ENCODE data around the gene GPR107.

Gene GPR107

GRCh38 chr9:130117816-130118632 lies 64.3 kb downstream of the GPR107 start:
- H3K4me2 ChIP-seq, result no peak overlapping the region
- no peak overlapping the region for H2AFZ ChIP-seq (ENCODE audit: low read depth)
- no peaks in the 10 kb centered on the region for H3K36me3 ChIP-seq (ENCODE audit: insufficient read depth)
- H4K20me1 ChIP-seq (ENCODE audit: insufficient read depth), result no peaks in the 10 kb centered on the region
- no peak overlapping the region for H3K27ac ChIP-seq
- no peaks in the 10 kb centered on the region for H3K27me3 ChIP-seq (ENCODE audit: insufficient read depth, low read depth)
- H3K79me2 ChIP-seq (ENCODE audit: insufficient read depth, low read depth), result no peaks in the 10 kb centered on the region
- no peak overlapping the region for H3K4me3 ChIP-seq (IDR thresholded peaks at IDR 0.05; ENCODE audit: insufficient read depth, low read depth, low read length)
- no peaks in the 10 kb centered on the region for H3K4me1 ChIP-seq (ENCODE audit: low read depth, poor library complexity, severe bottlenecking)
- no peak for TF ChIP-seq CTCF (conservative IDR thresholded peaks at IDR 0.05; ENCODE audit: low read depth, low read length)
- H3K9ac ChIP-seq, result no peak overlapping the region

DNA sequence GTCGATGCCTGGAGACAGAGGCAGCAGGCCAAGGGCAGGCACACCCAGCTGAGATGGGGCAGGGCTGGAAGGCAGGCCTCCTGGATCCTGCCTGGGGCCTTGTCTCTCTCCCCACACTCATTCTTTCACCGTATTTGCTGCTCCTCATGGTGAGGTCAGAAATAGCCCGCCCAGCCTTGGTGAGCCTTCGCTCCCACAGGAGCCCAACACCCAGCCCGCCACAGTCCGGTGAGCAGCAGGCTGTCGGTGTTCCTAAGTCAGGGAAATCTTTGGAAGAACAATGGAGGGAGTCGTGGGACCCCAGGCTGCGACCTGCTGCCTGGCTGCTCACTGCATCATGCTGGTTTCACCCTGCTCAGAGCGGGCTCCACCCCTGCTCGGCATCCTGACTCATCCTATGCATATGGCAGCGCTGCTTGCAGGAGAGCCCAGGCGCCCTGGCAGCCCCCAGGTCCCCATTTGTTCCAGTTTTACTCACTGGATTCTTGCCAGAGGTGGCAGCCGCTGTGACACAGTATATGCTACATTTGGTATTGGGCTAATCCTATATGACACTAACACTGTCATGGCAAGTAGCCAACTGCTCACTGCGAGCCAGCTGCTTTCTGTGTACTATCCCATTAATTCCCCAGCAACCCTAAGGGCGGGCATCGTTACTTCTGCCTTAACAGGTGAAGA lies 65.3 kb downstream of the GPR107 start:
- no peaks in the 10 kb centered on the region for H3K4me1 ChIP-seq (ENCODE audit: low read depth, poor library complexity, severe bottlenecking)
- no peaks in the 10 kb centered on the region for H3K79me2 ChIP-seq (ENCODE audit: insufficient read depth, low read depth)
- H3K4me2 ChIP-seq, result no peak overlapping the region
- H3K9ac ChIP-seq, result no peak overlapping the region
- no peak for TF ChIP-seq CTCF (conservative IDR thresholded peaks at IDR 0.05; ENCODE audit: low read depth, low read length)
- H4K20me1 ChIP-seq (ENCODE audit: insufficient read depth), result no peaks in the 10 kb centered on the region
- H3K27ac ChIP-seq, result no peak overlapping the region
- H2AFZ ChIP-seq (ENCODE audit: low read depth), result no peak overlapping the region
- H3K4me3 ChIP-seq (IDR thresholded peaks at IDR 0.05; ENCODE audit: insufficient read depth, low read depth, low read length), result no peak overlapping the region
- H3K36me3 ChIP-seq (ENCODE audit: insufficient read depth), result no peaks in the 10 kb centered on the region
- no peaks in the 10 kb centered on the region for H3K27me3 ChIP-seq (ENCODE audit: insufficient read depth, low read depth)

- Histone ChIP-seq H3K4me3 (IDR thresholded peaks at IDR 0.05; ENCODE audit: insufficient read depth, low read depth, low read length) (no peak overlapping the region), H3K27me3 (ENCODE audit: insufficient read depth, low read depth) (no peaks in the 10 kb centered on the region), H3K9ac (no peak overlapping the region), H3K79me2 (ENCODE audit: insufficient read depth, low read depth) (no peaks in the 10 kb centered on the region), H4K20me1 (ENCODE audit: insufficient read depth) (no peaks in the 10 kb centered on the region), H2AFZ (ENCODE audit: low read depth) (no peak overlapping the region), H3K27ac (no peak overlapping the region), H3K4me1 (ENCODE audit: low read depth, poor library complexity, severe bottlenecking) (no peaks in the 10 kb centered on the region), H3K4me2 (no peak overlapping the region), H3K36me3 (ENCODE audit: insufficient read depth) (no peaks in the 10 kb centered on the region)
- TF ChIP-seq CTCF (conservative IDR thresholded peaks at IDR 0.05; ENCODE audit: low read depth, low read length), result no peak
Measured at GRCh38 chr9:130119519-130120298, 66.0 kb downstream of the GPR107 start.

- H3K27me3 ChIP-seq (ENCODE audit: insufficient read depth, low read depth), result no peaks in the 10 kb centered on the region
- no peak overlapping the region for H3K9ac ChIP-seq
- TF ChIP-seq CTCF (conservative IDR thresholded peaks at IDR 0.05; ENCODE audit: low read depth, low read length), result no peak
- no peak overlapping the region for H3K4me3 ChIP-seq (IDR thresholded peaks at IDR 0.05; ENCODE audit: insufficient read depth, low read depth, low read length)
- no peak overlapping the region for H3K4me2 ChIP-seq
- H3K36me3 ChIP-seq (ENCODE audit: insufficient read depth), result no peaks in the 10 kb centered on the region
- H3K79me2 ChIP-seq (ENCODE audit: insufficient read depth, low read depth), result no peaks in the 10 kb centered on the region
- H3K4me1 ChIP-seq (ENCODE audit: low read depth, poor library complexity, severe bottlenecking), result no peaks in the 10 kb centered on the region
- H4K20me1 ChIP-seq (ENCODE audit: insufficient read depth), result no peaks in the 10 kb centered on the region
- no peak overlapping the region for H3K27ac ChIP-seq
- H2AFZ ChIP-seq (ENCODE audit: low read depth), result no peak overlapping the region
Measured at GRCh38 chr9:130120299-130120587, 66.5 kb downstream of the GPR107 start.

Data from KMS-11 (cell line).